ENCODE data around the gene TEX2.

DNA sequence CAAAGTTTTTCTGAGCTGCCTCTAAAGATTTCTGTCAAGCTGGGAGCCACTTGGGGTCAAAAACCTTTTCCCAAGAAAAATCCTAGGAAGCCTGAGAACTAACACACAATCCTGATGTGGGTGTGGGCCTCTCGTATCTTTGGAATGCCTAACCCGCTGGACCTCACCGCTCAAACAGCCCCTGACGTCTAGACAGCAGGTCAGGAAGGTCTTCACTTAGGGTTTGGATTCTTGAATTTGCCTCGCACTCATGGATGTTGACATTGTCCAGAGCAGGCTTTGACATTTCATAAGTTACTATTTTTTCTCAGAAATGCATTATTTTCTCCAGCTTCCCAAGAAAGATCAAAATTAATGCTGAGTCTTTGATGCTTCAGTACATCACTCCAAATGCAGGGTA, 18.9 kb downstream of the TEX2 start:
- TF ChIP-seq, protein P1, sequence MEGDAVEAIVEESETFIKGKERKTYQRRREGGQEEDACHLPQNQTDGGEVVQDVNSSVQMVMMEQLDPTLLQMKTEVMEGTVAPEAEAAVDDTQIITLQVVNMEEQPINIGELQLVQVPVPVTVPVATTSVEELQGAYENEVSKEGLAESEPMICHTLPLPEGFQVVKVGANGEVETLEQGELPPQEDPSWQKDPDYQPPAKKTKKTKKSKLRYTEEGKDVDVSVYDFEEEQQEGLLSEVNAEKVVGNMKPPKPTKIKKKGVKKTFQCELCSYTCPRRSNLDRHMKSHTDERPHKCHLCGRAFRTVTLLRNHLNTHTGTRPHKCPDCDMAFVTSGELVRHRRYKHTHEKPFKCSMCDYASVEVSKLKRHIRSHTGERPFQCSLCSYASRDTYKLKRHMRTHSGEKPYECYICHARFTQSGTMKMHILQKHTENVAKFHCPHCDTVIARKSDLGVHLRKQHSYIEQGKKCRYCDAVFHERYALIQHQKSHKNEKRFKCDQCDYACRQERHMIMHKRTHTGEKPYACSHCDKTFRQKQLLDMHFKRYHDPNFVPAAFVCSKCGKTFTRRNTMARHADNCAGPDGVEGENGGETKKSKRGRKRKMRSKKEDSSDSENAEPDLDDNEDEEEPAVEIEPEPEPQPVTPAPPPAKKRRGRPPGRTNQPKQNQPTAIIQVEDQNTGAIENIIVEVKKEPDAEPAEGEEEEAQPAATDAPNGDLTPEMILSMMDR (IDR thresholded peaks at IDR 0.05): no peak
- TF ChIP-seq POLR2A (IDR thresholded peaks at IDR 0.05): no peak

Data from Peyer's patch (tissue), 4 donors.